HG02943 (cell line): ENCODE data around the gene STX5.
A peak's percentile ranks its signal among the peaks of the same experiment; 100 is the strongest.
"Not testable (repeated sequence)": the region's sequence is repeated elsewhere in the genome, so short reads cannot be mapped to it uniquely, and the experiment has no call there.

Source experiments
- ATAC-seq: cut with Tn5 transposase; IDR thresholded peaks from one replicate; pipeline ENCODE4 v1.9.1; 2021; ENCODE audit warnings: mild to moderate bottlenecking, low read depth, moderate library complexity; ENCODE audit not compliant: unreplicated experiment

Gene STX5

DNA sequence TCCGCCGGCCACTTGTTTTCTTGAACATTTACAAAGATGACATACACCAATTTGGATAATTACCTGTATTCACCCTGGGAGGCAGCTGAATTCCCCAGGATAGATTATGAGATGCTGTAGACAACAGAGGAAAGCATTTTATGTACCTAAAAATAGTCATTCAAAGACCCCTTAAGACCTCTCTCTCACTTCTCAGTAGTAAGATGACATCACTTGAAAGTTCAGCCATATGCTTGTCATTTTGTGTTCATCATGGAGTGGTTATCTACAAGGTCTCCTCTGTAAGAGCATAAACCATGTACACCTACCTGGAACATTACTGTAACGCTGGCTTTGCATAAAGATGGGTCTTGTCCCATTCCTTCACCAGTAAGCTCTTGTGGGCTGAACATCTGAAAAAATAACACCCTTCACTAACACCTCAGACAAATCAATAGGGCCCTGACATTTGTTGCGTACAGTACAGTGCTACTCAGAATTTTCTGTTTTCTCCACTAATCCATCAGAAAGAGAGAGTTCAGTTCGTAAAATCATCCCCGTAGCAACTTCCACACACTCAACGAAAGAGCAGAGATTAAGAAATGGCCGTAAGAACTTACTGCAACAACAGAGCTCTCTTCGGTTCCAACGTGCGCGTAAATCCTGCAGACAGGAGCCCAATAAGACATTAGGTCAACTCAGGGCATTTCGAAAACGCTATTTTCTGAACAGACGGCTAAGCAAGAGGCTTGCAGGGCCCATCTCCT, 23.1 kb upstream of the STX5 start:
- no peak for ATAC-seq

DNA sequence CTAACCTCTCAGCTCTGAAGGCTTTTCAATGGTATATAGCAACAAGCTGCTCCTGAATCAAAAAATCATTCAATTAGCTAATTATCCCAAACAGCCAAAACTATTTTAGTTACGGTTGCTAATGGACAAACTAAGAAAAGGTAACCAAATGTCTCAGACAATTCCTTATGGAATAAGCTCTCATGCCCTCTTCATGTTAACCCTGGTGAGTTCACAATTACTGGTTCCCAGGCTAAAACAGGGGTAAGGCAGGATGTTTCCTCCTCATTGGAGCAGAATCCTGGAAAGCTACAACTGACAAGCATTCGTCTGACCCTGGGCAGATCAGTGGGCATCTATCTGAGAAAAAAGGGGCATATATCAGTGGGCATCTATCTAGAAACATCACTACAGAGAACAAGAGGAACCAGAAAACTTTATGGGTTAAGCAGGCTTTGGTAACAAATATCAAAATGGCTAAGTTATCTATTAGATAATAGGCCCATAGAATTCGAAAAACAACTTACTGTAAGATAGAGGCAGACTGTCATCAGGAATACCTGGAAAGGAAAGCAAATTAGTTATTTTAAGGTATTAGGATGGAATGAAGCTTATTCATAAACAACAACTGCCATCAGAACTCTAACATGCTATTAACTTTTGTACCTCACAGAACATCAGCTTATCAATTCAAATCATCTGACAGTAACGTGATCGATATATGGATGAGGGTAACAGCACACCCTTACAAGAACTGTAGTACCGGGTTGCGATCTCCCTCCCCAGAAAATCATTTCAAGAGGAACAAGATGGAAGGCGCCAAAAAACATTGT, 22.4 kb upstream of the STX5 start:
- no peak for ATAC-seq

GRCh38 chr11:62853279-62853965, 21.6 kb upstream of the STX5 start:
- no peak for ATAC-seq

DNA sequence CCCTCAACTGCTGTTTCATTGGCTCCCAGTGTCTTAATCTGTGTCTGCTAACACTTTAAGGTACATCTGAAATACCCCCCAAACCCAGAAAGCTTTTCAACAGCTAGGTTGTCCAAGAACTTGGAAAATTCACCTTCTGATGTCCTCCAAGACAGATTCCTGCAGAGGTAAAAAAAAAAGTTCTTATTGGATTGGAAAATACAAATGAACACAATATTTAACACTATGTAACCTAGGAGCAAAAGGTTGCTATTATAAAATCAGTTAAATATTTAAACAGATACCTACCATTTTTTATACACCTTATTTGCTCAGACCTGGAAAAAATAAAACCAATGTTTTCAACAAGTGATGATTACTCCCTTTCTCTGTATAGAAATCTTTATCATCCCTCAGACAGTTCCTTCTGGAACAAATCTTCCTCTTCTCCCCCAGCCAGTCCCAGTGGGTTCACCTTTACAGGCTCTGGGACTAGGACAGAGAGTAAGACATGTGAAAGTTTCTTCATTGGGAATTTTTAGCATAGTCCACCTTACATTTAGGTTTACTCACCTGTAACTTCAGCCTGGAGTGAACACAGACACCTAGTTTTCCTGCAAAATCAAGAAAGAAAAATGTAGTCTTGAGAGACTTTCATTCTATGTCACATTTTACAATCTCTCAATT, 20.8 kb upstream of the STX5 start:
- no peak for ATAC-seq

DNA sequence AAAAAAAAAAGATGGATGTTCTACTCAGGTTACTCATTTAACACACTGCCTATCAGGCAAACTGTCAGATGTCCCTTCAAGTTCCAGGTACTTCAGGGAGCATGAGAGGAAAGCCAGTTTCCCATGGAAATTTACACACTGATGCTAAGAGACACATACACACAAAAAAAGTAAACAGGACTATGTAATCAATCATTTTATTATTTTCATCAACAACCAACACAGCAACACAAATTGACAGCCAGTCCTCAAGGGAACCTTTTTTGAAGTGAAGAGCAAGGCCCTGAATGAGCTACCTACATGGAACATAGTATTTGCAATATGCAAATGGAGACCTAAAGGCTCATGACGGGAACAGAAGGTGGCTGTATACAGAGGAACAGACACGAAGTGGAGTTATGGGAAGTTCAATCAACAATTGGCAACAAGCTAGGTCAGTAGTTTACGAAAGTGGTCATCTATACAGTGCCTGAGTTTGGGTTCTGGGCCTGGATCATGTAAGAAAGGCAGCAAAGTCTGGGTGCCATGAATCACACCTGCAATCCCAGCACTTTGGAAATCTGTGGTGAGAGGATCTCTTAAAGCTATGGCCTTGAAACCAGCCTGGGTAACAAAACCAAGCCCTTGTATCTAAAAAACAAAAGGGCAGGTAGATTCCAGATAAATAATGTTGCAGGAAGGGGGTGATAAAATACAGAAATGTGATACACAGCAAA, 20.1 kb upstream of the STX5 start:
- ATAC-seq, result no peak

DNA sequence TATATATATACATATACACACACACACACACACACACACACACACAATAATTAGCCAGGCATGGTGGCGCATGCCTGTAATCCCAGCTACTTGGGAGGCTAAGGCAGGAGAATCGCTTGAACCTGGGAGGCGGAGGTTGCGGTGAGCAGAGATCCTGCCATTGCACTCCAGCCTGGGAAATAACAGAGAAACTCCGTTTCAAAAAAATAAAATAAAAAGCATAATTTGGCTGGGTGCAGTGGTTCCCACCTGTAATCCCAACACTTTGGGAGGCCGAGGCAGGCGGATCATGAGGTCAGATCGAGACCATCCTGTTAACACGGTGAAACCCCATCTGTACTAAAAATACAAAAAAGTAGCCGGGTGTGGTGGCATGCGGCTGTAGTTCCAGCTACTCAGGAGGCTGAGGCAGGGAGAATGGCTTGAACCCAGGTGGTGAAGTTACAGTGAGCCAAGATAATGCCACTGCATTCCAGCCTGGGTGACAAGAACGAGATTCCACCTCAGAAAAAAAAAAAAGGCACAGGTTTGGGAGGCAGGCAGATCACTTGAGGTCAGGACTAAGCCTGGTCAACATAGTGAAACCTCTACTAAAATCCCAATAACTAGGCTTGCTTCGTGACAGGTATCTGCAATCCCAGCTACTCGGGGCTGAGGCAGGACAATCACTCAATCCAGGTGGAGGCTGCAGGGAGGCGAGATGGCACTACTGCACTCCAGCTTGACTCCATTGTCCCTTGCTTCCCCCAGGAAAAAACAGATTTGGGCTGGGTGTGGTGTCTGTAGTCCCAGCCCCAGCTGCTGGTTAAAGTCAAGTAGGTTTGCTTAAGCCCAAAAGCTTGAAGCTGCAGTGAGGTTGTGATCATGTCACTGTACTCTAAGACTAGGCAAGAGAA, 19.3 kb upstream of the STX5 start:
- ATAC-seq, result no peak

DNA sequence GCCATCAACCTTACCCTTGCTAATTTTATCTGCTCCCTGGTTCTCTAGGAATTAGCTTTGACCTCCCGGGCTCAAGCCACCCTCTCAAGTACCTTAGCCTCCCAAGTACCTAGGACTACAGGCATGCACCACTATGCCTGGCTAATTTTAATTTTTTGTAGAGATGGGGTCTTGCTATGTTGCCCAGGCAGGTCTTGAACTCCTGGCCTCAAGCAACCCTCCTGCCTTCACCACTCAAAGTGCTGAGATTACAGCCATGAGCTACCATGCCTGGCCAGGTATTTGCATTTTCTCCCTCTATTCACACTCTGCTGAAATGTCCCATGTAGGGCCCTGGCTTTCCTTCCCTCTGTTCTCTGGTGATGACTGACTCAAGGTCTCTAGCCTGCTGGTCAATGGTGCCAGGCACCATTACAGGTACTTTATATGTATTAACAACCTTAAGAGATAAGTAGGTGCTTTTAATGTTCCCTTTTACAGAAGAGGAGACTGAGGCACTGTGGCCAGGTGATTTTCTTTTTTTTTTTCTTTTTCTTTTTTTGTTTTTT, 16.0 kb upstream of the STX5 start:
- ATAC-seq, result no peak

GRCh38 chr11:62846177-62846576, 14.3 kb upstream of the STX5 start:
- ATAC-seq, result no peak

GRCh38 chr11:62844154-62844553, 12.3 kb upstream of the STX5 start:
- no peak for ATAC-seq

DNA sequence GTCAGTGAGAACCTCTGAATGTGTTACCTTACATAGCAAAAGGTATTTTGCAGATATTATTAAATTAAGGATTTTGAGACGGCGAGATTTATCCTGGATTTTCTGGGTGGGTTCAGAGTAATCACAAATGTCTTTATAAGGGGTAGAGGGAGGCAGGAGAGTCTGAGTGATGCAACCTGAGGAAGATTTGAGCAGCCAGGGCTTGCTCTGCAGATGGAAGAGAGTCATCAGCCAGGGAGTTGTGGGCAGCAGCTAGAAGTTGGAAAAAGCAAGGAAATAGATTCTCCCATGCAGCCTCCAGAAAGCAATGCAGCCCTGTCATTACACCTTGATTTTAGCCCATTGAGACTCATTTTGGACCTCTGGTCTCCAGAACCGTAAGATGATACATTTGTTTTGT, 11.6 kb upstream of the STX5 start:
- no peak for ATAC-seq

GRCh38 chr11:62842891-62843290, 11.0 kb upstream of the STX5 start:
- ATAC-seq, result not testable (repeated sequence)

DNA sequence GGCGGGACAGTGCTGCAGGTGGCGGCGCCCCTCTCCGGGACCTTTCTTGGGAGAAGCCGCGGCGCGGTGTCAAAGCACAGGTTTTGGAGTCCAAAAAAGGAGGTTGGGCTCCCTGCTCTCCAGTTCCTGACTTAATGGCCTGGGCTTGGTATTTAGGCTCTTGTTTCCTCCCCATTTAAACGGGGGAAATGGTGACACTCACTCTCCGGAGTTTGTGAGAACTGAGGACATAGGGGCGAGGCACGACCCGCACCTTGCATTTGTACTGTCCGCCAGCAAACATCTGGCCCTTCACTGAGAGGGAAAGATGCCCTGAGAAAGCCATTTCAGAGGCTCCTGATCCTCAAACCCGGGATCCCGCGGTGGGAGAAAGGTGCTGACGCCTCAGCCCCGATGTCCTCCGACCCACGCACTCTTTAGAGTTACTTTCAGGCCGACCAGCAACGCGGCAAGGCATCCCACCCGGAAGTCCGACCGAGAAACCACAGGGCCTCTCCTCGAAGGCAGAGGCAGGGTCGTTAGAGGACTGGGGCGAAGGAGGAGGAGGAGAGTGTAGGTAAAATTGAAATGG, 10.4 kb upstream of the STX5 start:
- ATAC-seq, result no peak

DNA sequence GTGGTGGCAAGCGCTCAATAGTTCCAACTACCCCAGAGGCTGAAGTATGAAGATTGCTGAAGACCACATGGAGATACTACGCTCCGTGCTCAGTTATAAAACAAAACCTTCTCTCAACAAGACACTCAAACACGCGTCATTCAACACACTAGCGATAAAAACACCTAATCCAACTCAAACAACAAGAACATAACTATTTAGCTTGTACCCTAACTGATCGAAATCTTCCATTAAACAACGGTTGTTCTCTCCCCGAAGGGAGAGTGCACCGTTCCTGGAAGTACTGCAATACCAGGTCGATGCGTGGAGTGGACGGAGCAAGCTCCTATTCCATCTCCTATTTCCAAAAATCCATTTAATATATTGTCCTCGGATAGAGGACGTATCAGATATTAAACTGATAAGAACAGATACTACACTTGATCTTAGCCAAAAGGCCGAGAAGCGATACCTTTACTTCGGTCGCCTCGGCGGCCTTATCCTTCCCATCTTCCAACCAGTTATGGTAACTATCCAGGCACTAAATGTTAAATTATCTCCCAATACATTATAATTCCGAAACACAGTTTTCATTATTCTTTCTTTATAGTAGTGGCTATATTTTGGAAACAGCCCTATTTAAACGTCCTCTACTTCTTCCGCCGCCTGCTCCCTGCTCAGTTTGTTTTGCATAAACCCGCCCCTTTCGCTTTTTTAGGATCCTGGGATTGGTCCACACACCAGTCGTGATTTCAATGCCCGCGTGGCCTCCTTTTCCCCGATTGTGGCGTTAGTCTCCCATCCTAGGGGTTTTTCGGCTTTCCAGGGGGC, 9.7 kb upstream of the STX5 start:
- peak; percentile 48 for ATAC-seq

DNA sequence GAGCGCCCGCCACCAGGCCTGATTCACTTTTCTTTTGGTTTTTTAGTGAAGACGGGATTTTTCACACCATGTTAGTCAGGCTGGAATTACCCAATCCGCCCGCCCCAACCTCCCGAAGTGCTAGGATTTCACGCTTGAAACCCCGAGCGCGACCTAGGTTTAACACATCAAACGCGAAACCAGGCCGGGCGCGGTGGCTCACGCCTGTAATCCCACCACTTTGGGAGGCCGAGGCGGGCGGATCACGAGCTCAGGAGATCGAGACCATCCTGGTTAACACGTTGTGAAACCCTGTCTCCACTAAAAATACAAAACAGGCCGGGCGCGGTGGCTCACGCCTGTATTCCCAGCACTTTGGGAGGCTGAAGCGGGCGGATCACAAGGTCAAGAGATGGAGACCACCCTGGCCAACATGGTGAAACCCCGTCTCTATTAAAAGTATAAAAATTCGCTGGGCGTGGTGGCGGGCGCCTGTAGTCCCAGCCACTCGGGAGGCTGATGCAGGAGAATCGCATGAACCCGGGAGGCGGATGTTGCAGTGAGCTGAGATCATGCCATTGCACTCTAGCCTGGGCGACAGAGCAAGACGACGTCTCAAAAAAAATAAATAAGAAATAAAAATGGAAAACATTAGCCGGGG, 9.0 kb upstream of the STX5 start:
- ATAC-seq, result not testable (repeated sequence)

DNA sequence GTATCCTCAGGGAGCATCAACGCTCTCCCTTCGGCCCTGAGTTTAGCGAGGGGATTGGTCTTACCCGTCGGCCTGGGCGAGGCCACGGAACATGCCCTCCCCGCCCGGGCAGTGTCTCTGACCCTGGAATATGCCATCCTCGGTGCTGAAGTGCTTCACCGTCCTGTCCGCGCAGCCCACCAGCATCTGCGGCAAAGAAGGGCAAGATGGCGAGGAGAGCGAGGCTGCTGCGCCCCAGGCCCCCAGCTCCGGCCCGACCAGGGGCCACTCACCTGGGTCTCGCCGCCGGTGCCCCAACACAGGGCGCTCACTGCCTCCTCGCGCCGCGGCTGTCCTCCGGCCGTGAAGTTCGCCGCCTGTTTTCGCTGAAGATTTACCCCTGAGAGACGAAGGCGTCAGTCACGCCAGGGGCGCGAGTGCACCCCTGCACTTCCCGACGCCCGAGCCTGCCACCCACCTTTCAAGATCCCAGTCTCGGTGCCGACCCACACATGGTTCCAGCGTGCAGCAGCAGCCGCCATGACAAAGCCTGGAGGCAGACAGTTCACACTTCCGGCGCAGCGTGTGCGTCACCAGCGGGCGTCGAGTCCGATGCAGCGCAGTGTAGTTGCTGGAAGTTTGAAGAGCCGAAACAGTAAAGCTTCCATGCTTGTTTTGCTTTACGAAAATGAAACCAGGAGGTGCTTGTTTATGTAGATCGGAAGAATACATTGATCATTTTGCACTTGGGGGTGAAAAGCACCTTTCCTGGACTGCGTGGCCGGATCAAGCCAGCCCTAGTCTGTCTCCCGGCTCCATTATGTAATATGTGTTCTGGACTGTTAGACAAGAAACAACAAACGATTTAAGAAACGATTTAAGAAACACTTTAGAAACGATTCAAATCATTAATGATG, 7.4 kb upstream of the STX5 start, which contains the start of gene WDR74:
TSS of gene WDR74 (minus strand) at position 541 of the 896 bp plus-strand sequence. CDS start at position 521, 20 bp downstream.
- peak; percentile 46 for ATAC-seq

DNA sequence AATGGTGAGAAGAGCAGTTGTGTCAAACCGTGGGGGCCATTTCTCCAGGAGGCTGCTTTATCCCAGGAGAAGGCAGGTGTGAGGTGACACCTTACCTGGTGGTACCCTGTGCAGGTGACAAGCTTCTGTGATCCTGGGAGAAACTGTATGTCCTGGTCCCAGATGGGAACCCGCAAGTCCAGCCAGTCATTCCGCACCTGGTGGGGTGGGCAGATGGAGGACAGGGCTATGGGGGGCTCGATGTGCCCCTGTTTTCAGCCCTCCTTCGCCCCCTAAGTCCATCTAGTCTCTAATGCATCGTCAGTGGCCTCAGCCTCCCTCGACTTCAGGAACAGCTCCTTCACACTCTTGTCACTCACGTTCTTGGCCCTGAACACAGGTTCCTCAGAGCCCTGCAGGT, 3.5 kb upstream of the STX5 start:
- no peak for ATAC-seq
